Heart right ventricle (tissue), 16 donors: ENCODE results near the gene PYDC1. TPM values are rescaled to one million over a fixed set of nuclear protein-coding genes. Genes with fewer than 3 reads are reported as not detected.

Experiments
- ATAC-seq, 8 donors: fragments of 200-7000 bp; cut with Tn5 transposase; one replicate each; pipeline ENCODE4 v1.9.1; 2020; ENCODE audit warnings: mild to moderate bottlenecking in 8 of 8, moderate library complexity in 8 of 8, moderate number of reproducible peaks in 1 of 8
- DNase-seq, 2 donors: peaks; one replicate each; pipeline ENCODE4 v3.0.0-alpha.2; 2020
- H3K27ac ChIP-seq, 10 donors: fragments of 200-600 bp; sonication (generic) in 2 of 10; one replicate each; pipeline versions ENCODE4 v1.5.0 to v1.8.0; 2020 to 2022; ENCODE audit warnings: mild to moderate bottlenecking in 3 of 10
- H3K27me3 ChIP-seq, 7 donors: fragments of 200-600 bp; one replicate each; pipeline ENCODE4 v1.8.0; 2021 to 2022; ENCODE audit warnings: mild to moderate bottlenecking in 2 of 7
- H3K36me3 ChIP-seq, 9 donors: fragments of 200-600 bp; sonication (generic) in 1 of 9; one replicate each; pipeline versions ENCODE4 v1.5.0 to v1.8.0; 2020 to 2022; ENCODE audit warnings: mild to moderate bottlenecking in 2 of 9
- H3K4me1 ChIP-seq, 9 donors: fragments of 200-600 bp; sonication (generic) in 1 of 9; one replicate each; pipeline versions ENCODE4 v1.5.0 to v1.8.0; 2020 to 2022; ENCODE audit warnings: mild to moderate bottlenecking in 4 of 9
- H3K4me3 ChIP-seq, 10 donors: fragments of 200-600 bp; sonication (generic) in 2 of 10; one replicate each; pipeline versions ENCODE4 v1.5.0 to v1.8.0; 2020 to 2022; ENCODE audit warnings: mild to moderate bottlenecking in 7 of 10, moderate library complexity in 2 of 10
- H3K9me3 ChIP-seq, 11 donors: fragments of 200-600 bp in 10 of 11; sonication (generic) in 2 of 11; one replicate each; pipeline versions ENCODE4 v1.5.0 to v1.8.0; 2013 to 2022; ENCODE audit warnings: mild to moderate bottlenecking in 2 of 11, control low read depth in 1 of 11, moderate library complexity in 1 of 11
- CTCF ChIP-seq, 9 donors: fragments of 200-600 bp; sonication (generic) in 2 of 9; IDR thresholded peaks; one replicate each; pipeline versions ENCODE4 v1.5.0 to v1.8.0; 2021 to 2022; ENCODE audit warnings: antibody characterized with exemption in 9 of 9, mild to moderate bottlenecking in 5 of 9, moderate library complexity in 1 of 9
- WGBS, 2 donors: extraction: QIAGEN DNeasy Blood & Tissue Kit; methylation state at CpG; one replicate each; pipeline ENCODE4 v1.1.7; 2013; ENCODE audit warnings: inconsistent platforms in 1 of 2; 5-methylcytosine and 5-hydroxymethylcytosine counted together
- intact Hi-C, 10 donors: fragments of 100-400 bp; cut with DNase I; formaldehyde crosslinking; loops; one replicate each; pipeline versions ENCODE4 v1.11.1 to v1.14.2; 2022
- polyA plus RNA-seq, 2 donors: library from polyadenylated mRNA; stranded (reverse); fragments of 200-250 nt; gene quantifications; one replicate each; pipeline ENCODE4 v1.2.3, GENCODE V29; 2013
- total RNA-seq, 10 donors: library from RNA; stranded (reverse); fragmentation: NEBNext Ultra II Directional in 3 of 10; extraction: Animal tissue kit (Norgen Biotek cat#: 25700) in 3 of 10; gene quantifications; one replicate each; pipeline versions ENCODE4 v1.2.1 to v1.2.4, GENCODE V29; 2021 to 2023
- donor health status: Arrhythmogenic right ventricular cardiomyopathy.
- donor health status: ischemic (EF 13 %, LVEDD 7.1; RV severe dilation, severe dysfunction).
- donor health status: healthy with polysubstance abuse.
- donor health status: DM: no; HTN: yes; CAD: no.
- donor health status: DM: no; HTN: no; CAD: no.
- donor health status: ischemic (EF 25% LVEDD 6.9; RV normal size, moderate dysfunction).
- donor health status: ischemic (EF 25% LVEDD 5.7; RV mildly dilated, moderate dysfunction).
- donor health status: healthy.
- donor health status: DM: yes; HTN: yes; CAD: no.
- donor health status: Ischemic cardiomyopathy.
- donor health status: ischemic (EF 35%, LVEDD 5.7; RV mildly dilated, moderate dysfunction).
- donor health status: nonischemic (EF 11% LVEDD 7.7; RV severe dilation, severe dysfunction).
- donor health status: DM: yes; HTN: yes; CAD: no.
- donor health status: PGD.
- donor health status: ischemic (EF 29% LVEDD 5.4; RV normal size, mild dysfunction).
- donor health status: nonischemic (EF 23%, LVEDD 6.1; RV moderate dilation, normal function).

Gene PYDC1
- total and polyA plus RNA-seq, 12 donors: not detected

- peaks cover 0 to 4% (median 0%) of the 10 kb centered on the region in 7 donors for H3K27me3 ChIP-seq
- DNase-seq (no peak), ATAC-seq (no peak)
- peaks cover 0 to 17% (median 11%) of the 10 kb centered on the region in 9 donors for H3K4me1 ChIP-seq
- intact Hi-C loops: no loop called here
- H3K9me3 ChIP-seq: no peaks in the 10 kb centered on the region
- TF ChIP-seq CTCF (IDR thresholded peaks at IDR 0.05): no peak
- no peak overlapping the region for H3K27ac ChIP-seq
- H3K36me3 ChIP-seq: no peaks in the 10 kb centered on the region
- H3K4me3 ChIP-seq: no peak overlapping the region
- WGBS, 2 donors: 99% methylated on average over 4 of the region's 4 CpGs
Observed at GRCh38 chr16:31228206-31228605, 11.3 kb upstream of the PYDC1 start.

GRCh38 chr16:31225193-31225592 lies 8.3 kb upstream of the PYDC1 start:
- Histone ChIP-seq H3K4me3 (no peak overlapping the region), H3K4me1 (peaks cover 0 to 17% (median 11%) of the 10 kb centered on the region in 9 donors), H3K27me3 (peaks cover 0 to 9% (median 0%) of the 10 kb centered on the region in 7 donors), H3K9me3 (no peaks in the 10 kb centered on the region), H3K27ac (no peak overlapping the region), H3K36me3 (no peaks in the 10 kb centered on the region)
- ATAC-seq (no peak), DNase-seq (no peak)
- WGBS, 2 donors: 91 to 97% methylated on average over 3 of the region's 3 CpGs
- intact Hi-C loops: no loop called here
- no peak for TF ChIP-seq CTCF (IDR thresholded peaks at IDR 0.05)

- intact Hi-C loops: no loop called here
- H3K27ac ChIP-seq: no peak overlapping the region
- DNase-seq: no peak
- H3K4me3 ChIP-seq: no peak overlapping the region
- no peak for ATAC-seq
- no peaks in the 10 kb centered on the region for H3K36me3 ChIP-seq
- no peak for TF ChIP-seq CTCF (IDR thresholded peaks at IDR 0.05)
- peaks cover 0 to 11% (median 6%) of the 10 kb centered on the region in 9 donors for H3K4me1 ChIP-seq
- 70 to 81% methylated on average over 59 to 80 of the region's 80 CpGs for WGBS, 2 donors
- peaks cover 0 to 17% (median 8%) of the 10 kb centered on the region in 7 donors for H3K27me3 ChIP-seq
- no peaks in the 10 kb centered on the region for H3K9me3 ChIP-seq
Observed at GRCh38 chr16:31224092-31224955, 7.4 kb upstream of the PYDC1 start.

- DNase-seq: no peak
- peaks cover 0 to 30% (median 21%) of the 10 kb centered on the region in 7 donors for H3K27me3 ChIP-seq
- WGBS, 2 donors: 91 to 98% methylated on average over 5 of the region's 5 CpGs
- intact Hi-C loops: no loop called here
- no peaks in the 10 kb centered on the region for H3K36me3 ChIP-seq
- TF ChIP-seq CTCF (IDR thresholded peaks at IDR 0.05): no peak
- ATAC-seq: no peak
- H3K27ac ChIP-seq: no peak overlapping the region
- H3K4me1 ChIP-seq: no peaks in the 10 kb centered on the region
- H3K9me3 ChIP-seq: no peaks in the 10 kb centered on the region
- no peak overlapping the region for H3K4me3 ChIP-seq
Observed at GRCh38 chr16:31223044-31223443, 6.1 kb upstream of the PYDC1 start.
